Subcutaneous adipose tissue (tissue), 4 donors: ENCODE measurements around the gene ZBED4. TPM values are rescaled to one million over a fixed set of nuclear protein-coding genes. Genes with fewer than 3 reads are reported as not detected.

ENCODE experiments used
- total RNA-seq, 4 donors: library from RNA; depleted of rRNA; stranded (reverse); fragments of >200 nt; gene quantifications; one replicate each; pipeline ENCODE4 v1.1.0, GENCODE V29; 2016
- TF ChIP-seq, protein P1 (sequence below): fragments of 450-650 bp; IDR thresholded peaks from one replicate; pipeline ENCODE4 v1.5.1; 2016; ENCODE audit warnings: low read depth, mild to moderate bottlenecking, control low read depth, antibody characterized with exemption, moderate library complexity

ZBED4 gene
- total RNA-seq, 4 donors from 2014 or later: 6.0 to 11.1 (median 7.0) TPM

DNA sequence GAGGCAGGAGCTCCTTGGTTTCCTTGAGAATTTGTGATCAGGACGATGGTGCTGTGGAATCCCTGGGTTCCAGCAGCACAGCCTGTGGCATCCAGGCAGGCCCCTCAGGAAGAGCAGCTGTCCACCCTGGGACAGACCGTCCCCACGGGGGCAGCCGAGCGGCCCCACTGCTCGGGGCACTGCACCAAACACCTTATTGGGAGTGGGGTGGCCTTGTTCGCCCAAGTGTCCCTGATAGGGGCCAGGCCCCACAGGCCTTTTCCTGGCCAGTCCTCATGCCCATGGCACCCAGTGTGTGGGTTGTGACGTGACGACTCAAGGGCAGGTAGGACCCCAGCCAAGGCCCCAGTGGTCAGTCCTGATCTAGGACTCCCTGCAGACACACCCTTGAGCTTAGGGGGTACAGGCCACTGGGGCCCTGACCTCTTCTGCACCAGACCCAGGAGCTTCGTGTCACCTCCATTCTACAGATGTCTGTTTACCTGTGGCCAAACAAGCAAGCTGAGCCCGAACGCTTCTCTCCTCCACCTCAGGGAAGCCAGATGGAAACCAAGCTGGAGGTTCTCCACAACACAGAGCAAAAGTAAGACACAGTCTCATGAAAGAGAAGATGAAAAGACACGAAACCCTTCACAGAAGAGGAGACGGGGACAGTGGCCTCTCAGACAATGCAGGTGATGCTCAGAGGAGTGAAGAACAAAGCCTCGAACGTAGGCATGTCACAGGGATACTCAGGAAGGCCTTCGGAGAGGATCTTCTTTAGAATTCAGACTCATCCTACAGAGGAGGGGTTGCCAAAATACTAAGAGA is 24.4 kb upstream of the ZBED4 start:
- TF ChIP-seq, protein P1, sequence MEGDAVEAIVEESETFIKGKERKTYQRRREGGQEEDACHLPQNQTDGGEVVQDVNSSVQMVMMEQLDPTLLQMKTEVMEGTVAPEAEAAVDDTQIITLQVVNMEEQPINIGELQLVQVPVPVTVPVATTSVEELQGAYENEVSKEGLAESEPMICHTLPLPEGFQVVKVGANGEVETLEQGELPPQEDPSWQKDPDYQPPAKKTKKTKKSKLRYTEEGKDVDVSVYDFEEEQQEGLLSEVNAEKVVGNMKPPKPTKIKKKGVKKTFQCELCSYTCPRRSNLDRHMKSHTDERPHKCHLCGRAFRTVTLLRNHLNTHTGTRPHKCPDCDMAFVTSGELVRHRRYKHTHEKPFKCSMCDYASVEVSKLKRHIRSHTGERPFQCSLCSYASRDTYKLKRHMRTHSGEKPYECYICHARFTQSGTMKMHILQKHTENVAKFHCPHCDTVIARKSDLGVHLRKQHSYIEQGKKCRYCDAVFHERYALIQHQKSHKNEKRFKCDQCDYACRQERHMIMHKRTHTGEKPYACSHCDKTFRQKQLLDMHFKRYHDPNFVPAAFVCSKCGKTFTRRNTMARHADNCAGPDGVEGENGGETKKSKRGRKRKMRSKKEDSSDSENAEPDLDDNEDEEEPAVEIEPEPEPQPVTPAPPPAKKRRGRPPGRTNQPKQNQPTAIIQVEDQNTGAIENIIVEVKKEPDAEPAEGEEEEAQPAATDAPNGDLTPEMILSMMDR: no peak

DNA sequence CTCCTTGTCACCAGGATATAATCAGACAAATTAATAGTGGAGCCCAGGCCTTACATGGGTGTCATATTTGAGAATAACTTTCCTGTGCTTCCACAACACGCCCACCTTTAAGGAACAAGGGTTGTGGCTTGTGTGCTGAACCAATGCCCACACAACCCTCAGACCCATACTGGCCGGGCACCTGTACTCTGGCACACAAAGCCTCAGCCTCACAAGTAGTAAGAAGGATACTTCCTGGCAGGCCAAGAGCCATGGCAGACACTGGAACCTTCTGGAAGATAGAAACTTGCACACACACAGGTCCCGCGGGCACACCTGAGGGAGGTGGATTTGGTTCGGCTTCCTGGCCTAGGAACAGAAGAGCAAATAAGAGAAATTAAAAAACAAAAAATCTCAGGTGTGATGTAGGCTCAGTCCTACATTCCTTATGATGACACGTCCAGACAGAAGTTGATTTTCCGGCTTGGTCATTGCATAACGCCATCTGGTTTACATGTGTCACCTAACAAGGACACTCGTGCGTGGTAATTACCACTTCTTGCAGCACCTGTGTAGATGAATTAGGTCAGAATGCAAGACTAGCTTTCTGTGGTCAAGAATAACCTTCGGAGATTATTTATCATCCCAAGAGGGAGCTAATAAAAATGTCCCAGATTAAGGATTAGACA is 20.2 kb upstream of the ZBED4 start:
- TF ChIP-seq, protein P1: no peak

DNA sequence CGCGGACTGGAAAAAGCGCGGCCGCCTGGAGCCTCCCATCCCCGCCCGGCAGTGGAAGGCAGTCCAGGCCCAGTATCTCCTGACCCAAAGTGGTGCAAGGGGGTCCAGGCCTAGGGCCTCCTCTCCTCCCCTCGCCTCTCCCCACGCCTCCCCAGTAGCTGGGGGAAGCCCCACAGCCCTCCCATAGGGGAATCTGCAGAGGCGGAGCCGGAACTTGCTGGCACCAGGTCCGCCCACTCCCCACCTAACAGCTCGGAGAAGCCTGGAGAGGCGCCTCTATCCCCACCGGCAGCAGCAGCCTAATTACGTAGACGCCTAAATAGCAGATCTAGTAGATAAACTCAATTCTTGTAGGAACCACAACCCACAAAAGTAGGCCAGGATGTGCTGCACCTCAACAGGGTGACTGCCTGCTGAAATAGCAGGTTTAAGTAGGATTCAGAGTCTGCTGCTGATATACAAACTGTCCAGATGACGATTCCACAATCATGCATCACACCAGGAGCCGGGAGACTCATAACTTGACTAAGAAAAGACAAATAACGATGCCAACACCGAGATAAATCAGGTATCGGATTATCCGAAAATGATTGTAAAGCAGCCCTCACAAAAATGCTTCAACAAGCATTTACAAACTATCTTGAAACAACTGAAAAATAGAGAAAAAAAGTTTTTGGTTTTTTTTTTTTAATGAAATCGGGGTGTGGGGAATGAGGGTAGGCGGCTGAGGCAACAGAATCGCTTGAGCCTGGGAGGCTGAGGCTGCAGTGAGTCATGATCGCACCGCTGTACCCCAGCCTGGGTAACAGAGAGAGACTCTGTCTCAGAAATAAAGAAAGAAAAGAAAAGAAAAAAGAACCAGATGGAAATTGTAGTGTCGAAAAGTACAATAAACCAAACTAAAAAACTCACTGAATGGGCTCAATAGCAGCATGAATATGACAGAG is 14.6 kb upstream of the ZBED4 start:
- TF ChIP-seq, protein P1: no peak

DNA sequence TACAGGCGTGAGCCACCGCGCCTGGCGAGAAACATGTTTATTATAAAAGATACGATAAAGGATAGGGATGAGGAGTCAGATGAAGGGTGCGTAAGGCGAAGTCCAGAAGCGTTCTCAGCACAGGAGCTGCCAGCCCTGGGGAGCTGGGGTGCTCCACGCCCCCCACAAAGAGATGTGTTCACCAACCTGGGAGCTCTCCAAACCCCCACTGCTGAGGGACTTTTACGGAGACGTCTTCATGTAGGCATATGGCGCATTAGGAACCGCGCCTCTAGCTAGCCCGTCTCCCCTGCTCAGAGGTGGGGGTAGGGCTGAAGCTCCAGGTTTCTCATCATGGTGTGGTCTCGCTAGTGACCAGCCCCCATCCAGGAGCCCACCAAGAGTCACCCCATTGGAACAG is 8.4 kb upstream of the ZBED4 start:
- TF ChIP-seq, protein P1: no peak

DNA sequence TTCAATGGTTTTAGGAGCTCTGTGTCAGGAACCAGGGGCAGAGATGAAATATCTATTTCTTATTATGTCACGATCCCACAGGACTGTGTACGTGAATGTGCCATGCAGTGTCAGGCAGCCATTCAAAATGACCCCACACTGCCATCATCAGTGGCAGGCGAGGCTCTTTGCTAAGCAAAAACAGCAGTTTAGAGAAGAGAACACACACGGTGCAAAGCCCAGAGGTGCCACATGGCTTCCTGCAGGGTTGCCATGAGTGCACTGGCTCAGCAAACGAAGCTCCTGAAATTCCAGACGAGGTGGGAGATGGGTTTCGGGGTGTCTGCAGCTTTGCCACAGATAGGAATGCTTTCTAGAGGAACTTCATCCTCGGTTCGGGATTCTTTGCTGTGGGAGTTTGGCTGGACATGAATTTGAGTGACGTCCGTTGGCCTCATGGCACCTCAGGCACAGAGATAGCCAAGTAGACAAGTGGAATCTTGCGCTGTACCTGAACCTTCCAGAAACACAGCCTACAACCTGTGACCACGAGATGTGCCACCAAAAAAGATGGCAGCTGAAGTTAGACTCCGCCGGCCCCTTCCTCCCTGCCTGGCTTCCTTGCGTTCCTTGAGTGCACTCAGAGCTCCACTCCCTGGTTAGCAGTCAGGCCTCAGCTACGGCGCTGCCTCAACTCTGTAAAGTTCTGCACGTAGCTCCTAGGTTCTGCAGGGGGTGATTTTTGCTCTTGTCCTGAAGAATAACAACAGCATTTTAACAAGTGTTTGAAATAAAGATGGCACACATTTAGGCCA is 7.8 kb upstream of the ZBED4 start:
- TF ChIP-seq, protein P1: no peak

DNA sequence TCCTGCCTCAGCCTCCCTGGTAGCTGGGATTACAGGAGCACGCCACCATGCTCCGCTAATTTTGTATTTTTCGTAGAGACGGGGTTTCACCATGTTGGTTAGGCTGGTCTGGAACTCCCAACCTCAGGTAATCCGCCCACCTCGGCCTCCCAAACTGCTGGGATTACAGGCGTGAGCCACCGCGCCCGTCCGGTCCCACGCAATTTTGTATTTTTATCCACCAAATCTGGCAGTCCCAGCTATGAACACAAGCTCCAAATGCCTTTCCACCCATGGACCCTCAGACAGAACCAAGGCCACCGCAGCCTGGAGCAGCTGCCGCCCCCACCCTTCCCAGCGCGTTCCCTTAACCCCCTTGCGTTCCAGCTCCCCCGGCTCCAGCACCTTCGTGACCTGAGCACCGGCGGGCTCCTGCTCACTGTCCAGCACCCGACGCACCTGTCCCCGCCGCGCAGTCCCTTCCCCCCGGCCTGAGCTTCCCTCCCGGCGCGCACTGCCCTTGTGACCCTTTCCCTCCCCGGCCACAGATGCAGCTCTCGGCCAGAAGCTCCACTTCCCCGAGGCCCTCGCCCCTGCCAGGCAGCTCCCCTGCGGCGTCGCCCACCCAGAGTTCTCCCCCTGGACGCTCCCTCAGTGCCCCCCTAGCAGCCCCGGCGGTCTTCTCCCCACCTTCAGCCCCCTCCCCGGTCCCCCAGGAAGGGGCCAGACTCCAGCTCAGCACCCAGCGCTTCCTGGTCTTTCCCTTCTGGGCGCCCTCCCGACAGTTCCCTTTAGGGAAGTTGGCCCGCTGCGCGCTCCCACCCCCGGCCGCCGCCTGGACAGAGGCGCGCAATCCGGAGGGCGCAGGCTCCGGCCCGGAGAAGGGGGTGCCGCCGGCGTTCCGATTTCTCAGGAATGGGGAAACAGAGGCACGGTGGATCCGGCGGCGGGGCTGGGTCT is 5.6 kb upstream of the ZBED4 start:
- TF ChIP-seq, protein P1: no peak
